ENCODE results near the gene POMGNT1. TPM values are rescaled to one million over a fixed set of nuclear protein-coding genes. Genes with fewer than 3 reads are reported as not detected.

POMGNT1 gene
- total and polyA plus RNA-seq, 2 of the 13 experiments (the other 11 are each of a cell fraction or from before 2014, with no cell fraction given) = 33.9 to 46.8 TPM

DNA sequence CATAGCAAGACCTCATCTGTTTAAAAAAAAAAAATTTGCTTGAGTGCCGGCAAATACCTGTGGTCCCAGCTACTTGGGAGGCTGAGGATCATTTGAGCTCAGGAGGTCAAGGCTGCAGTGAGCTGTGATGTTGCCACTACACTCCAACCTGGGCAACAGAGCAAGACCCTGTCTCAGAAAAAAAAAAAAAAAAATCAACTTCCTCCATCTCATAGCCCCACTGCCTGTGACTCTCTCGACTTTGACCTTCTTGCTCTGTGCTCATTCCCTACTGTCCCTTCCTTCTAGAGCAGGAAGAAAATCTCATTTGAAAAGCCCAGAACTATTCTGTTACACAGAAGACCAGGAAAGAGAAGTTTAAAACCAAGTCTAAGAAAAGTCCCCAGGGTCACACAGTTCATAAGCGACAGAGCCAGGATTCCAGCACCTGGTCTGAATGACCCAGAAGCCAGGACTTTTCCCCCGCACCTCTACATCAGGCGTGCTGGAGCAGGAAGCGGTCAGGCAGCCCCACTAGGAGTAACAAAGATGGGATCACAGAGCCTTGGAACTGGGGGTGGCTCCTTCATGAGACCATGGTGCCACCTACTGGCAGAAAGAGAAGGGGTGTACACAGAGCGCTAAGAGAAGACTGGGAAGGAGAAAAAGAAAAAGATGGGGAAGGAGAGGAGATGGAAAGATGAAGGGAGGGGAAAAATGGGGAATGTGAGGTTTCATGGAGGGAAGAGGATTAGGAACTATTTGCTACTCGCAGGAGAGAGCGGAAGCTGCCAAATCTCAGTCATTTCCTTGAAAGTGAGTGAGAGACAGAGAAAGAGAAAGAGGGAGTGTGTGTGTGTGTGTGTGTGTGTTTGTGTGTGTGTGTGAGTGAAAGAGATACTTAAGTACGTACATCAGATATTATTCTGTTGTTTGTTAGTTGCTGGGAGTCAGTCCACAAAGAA is 18.8 kb downstream of the POMGNT1 start (continued):
- peak; percentile 28; the same call in 1 of the 2 replicates for TF ChIP-seq ZFX (CRISPR knock-in tag; IDR thresholded peaks at IDR 0.05; ENCODE audit: low read depth)
- TF ChIP-seq ZFP90 (CRISPR knock-in tag; IDR thresholded peaks at IDR 0.05; ENCODE audit: borderline replicate concordance) = no peak
- TF ChIP-seq ARNT (IDR thresholded peaks at IDR 0.05) = 0 out of 2 replicates have a peak, but pooled peaks have one; percentile 11
- TF ChIP-seq CBX1 (IDR thresholded peaks at IDR 0.05; ENCODE audit: low read depth) = no peak
- peak; percentile 40; the same call in 1 of the 2 replicates for TF ChIP-seq ELF3 (CRISPR knock-in tag; IDR thresholded peaks at IDR 0.05)
- TF ChIP-seq POGZ (CRISPR knock-in tag; IDR thresholded peaks at IDR 0.05) = no peak
- no peak for TF ChIP-seq ZNF644 (CRISPR knock-in tag; IDR thresholded peaks at IDR 0.05; ENCODE audit: low read depth)
- TF ChIP-seq ARID2 (CRISPR knock-in tag; IDR thresholded peaks at IDR 0.05; ENCODE audit: borderline replicate concordance) = no peak
- no peak for TF ChIP-seq GABPA (IDR thresholded peaks at IDR 0.05; ENCODE audit: low read depth, low read length)
- no peak for TF ChIP-seq GABPA (CRISPR knock-in tag; IDR thresholded peaks at IDR 0.05; ENCODE audit: low read depth)
- TF ChIP-seq ZNF292 (CRISPR knock-in tag; IDR thresholded peaks at IDR 0.05; ENCODE audit: borderline replicate concordance, low read depth) = no peak
- peak; percentile 95 for TF ChIP-seq STAG1 (CRISPR knock-in tag; IDR thresholded peaks at IDR 0.05)
- TF ChIP-seq, protein P1, sequence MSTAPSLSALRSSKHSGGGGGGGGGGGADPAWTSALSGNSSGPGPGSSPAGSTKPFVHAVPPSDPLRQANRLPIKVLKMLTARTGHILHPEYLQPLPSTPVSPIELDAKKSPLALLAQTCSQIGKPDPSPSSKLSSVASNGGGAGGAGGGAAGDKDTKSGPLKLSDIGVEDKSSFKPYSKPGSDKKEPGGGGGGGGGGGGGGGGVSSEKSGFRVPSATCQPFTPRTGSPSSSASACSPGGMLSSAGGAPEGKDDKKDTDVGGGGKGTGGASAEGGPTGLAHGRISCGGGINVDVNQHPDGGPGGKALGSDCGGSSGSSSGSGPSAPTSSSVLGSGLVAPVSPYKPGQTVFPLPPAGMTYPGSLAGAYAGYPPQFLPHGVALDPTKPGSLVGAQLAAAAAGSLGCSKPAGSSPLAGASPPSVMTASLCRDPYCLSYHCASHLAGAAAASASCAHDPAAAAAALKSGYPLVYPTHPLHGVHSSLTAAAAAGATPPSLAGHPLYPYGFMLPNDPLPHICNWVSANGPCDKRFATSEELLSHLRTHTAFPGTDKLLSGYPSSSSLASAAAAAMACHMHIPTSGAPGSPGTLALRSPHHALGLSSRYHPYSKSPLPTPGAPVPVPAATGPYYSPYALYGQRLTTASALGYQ (CRISPR knock-in tag; IDR thresholded peaks at IDR 0.05) = no peak
- TF ChIP-seq ZNF570 (CRISPR knock-in tag; IDR thresholded peaks at IDR 0.05; ENCODE audit: borderline replicate concordance) = no peak
- peak; percentile 77; the same call in 1 of the 2 replicates for TF ChIP-seq MTERF4 (CRISPR knock-in tag; IDR thresholded peaks at IDR 0.05)
- peak; percentile 71; the same call in 1 of the 2 replicates for TF ChIP-seq ZNF543 (CRISPR knock-in tag; IDR thresholded peaks at IDR 0.05)
- TF ChIP-seq ZNF337 (CRISPR knock-in tag; IDR thresholded peaks at IDR 0.05; ENCODE audit: borderline replicate concordance, low read depth) = no peak
- no peak for TF ChIP-seq ZNF451 (CRISPR knock-in tag; IDR thresholded peaks at IDR 0.05)
- TF ChIP-seq ZNF546 (CRISPR knock-in tag; conservative IDR thresholded peaks at IDR 0.05) = no peak
- no peak for TF ChIP-seq ATM (IDR thresholded peaks at IDR 0.05; ENCODE audit: borderline replicate concordance)
- TF ChIP-seq, protein P2, sequence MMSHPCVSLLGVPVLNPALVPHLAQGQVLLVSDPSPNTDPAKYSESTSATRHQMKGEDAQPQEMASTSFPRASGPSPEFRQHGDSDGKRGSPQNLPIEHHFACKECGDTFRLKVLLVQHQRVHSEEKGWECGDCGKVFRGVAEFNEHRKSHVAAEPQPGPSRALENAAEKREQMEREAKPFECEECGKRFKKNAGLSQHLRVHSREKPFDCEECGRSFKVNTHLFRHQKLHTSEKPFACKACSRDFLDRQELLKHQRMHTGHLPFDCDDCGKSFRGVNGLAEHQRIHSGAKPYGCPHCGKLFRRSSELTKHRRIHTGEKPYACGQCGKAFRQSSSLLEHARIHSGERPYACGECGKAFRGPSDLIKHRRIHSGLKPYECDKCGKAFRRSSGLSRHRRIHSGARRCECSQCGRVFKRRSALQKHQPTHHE (CRISPR knock-in tag; IDR thresholded peaks at IDR 0.05; ENCODE audit: borderline replicate concordance) = no peak
- no peak for TF ChIP-seq KDM1A (CRISPR knock-in tag; IDR thresholded peaks at IDR 0.05)
- no peak for TF ChIP-seq TIGD3 (CRISPR knock-in tag; IDR thresholded peaks at IDR 0.05; ENCODE audit: borderline replicate concordance)
- no peak for TF ChIP-seq NR2F6 (IDR thresholded peaks at IDR 0.05)
- 0 out of 2 replicates have a peak, but pooled peaks have one; percentile 15 for TF ChIP-seq NR2F6 (CRISPR knock-in tag; IDR thresholded peaks at IDR 0.05)
- TF ChIP-seq ZNF205 (CRISPR knock-in tag; IDR thresholded peaks at IDR 0.05) = peak; percentile 77; the same call in 1 of the 2 replicates
- no peak for TF ChIP-seq MXI1 (IDR thresholded peaks at IDR 0.05; ENCODE audit: borderline replicate concordance, low read depth, low read length)

Data from HepG2 (cell line).